ENCODE results near the gene COG5.
A peak's percentile ranks its signal among the peaks of the same experiment; 100 is the strongest.

Gene COG5

DNA sequence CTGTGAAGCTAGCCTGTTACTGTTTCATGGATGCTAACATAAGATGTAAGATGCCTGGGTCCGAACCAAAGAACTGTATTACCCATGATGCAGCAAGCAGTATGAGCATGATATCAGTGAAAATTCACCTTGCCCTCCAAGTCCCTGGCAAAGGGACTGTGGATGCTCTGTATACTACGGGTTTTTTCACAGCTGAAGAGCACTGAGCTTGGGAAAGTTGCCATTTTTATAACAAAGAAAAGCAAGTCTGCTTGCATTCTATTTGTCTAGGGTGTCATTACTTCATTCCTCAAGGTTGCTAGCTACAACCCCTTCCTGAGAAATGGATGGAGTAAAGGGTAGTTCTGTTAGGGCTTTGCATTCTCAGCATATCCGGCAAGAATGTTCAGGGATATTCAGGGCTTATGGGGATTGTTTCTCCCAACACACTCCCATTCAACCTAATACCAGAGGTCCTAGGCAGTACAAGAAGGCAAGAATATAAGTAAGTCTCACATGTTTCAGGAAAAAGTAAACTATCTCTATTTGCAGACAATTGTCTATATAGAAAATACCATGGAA lies 99.0 kb downstream of the COG5 start:
- Mint-ChIP-seq H3K4me3 (no peak overlapping the region), H3K27me3 (ENCODE audit: low read depth, poor library complexity) (no peaks in the 10 kb centered on the region), H3K9me3 (no peaks in the 10 kb centered on the region), H3K36me3 (ENCODE audit: low read depth) (peaks cover under 1% of the 10 kb centered on the region), H3K4me1 (no peaks in the 10 kb centered on the region), H3K27ac (no peak overlapping the region)
- TF ChIP-seq, protein P1, sequence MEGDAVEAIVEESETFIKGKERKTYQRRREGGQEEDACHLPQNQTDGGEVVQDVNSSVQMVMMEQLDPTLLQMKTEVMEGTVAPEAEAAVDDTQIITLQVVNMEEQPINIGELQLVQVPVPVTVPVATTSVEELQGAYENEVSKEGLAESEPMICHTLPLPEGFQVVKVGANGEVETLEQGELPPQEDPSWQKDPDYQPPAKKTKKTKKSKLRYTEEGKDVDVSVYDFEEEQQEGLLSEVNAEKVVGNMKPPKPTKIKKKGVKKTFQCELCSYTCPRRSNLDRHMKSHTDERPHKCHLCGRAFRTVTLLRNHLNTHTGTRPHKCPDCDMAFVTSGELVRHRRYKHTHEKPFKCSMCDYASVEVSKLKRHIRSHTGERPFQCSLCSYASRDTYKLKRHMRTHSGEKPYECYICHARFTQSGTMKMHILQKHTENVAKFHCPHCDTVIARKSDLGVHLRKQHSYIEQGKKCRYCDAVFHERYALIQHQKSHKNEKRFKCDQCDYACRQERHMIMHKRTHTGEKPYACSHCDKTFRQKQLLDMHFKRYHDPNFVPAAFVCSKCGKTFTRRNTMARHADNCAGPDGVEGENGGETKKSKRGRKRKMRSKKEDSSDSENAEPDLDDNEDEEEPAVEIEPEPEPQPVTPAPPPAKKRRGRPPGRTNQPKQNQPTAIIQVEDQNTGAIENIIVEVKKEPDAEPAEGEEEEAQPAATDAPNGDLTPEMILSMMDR (IDR thresholded peaks at IDR 0.05), result no peak
- no peak for DNase-seq

DNA sequence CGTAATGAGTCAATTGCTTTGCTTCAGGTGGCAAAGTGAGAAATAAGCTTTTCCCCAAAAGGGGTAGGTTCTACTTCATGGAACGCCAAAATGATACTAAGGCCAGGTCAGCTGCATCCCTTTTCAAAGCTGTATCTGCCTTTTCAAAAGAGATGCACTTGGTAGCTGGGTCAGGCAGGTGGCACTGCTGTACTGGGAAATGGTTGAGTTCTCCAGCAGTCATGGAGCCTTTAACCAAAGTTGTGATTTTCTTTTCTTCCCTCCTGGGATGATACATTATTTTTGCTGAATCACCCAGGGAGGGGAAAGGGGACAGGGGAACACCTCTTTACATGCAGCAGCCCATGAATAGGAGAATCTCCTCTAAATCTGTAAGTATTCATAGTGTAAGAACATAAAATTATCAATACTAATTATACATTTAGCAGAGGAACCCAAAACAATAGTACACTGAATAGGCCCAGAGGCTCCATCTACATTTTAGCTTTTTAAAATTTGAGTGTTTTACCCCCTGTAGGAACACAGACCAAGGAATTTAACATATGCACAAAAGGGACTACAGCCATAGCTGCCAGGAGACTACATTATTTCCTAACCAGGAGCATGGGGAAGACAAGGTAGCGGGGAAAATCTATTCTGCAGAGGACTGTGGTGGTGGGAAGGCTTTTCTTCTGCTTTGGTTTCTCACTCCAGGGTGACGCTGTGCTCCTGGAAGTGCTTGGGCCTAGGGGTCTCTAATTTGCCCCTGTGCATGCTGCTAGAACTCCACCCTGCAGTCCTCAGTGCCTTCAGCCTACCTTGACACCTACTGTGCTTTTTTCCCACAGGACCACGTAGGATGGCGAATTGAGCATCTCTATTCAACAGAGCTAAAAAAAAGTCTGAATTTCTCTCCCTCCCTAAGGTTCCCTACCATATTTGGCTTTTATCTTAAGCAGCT lies 100.3 kb downstream of the COG5 start:
- Mint-ChIP-seq H3K27me3 (ENCODE audit: low read depth, poor library complexity) (no peaks in the 10 kb centered on the region), H3K9me3 (no peaks in the 10 kb centered on the region), H3K4me1 (no peaks in the 10 kb centered on the region), H3K27ac (peak overlapping the region; percentile 61), H3K4me3 (no peak overlapping the region), H3K36me3 (ENCODE audit: low read depth) (peaks cover 7% of the 10 kb centered on the region)
- peak; percentile 23 for DNase-seq
- TF ChIP-seq, protein P1 (IDR thresholded peaks at IDR 0.05), result peak; percentile 47

DNA sequence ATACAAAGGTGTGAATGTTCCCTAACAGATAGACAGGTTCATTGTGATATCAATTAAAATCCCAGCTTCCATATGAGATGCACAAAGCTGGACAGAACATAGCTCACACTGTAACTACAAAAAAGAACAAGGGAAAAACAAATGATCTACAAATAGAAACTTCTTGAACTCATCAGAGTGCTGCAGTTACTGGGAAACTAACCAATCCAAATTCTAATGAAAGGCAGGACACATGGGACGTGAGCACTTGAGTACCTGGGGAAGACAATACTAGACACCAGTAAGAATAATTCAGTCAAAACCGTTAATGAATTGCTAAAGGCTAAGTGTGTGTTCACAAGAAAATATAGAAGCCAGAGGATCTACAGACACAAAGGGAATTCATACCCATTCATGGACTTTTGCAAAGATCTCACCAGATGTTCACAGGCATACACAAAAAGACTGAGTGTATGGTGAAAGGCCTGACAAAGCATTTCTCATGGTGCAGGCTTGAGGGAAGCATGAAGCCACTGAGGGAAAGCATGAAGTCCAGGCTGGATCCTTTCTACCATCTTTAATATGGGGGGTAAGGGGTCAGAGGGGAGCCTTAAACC lies 101.7 kb downstream of the COG5 start:
- TF ChIP-seq, protein P1 (IDR thresholded peaks at IDR 0.05), result no peak
- H3K27me3 Mint-ChIP-seq (ENCODE audit: low read depth, poor library complexity), result no peaks in the 10 kb centered on the region
- DNase-seq, result no peak
- H3K4me3 Mint-ChIP-seq, result no peak overlapping the region
- peak overlapping the region; percentile 55 for H3K27ac Mint-ChIP-seq
- peaks cover 2% of the 10 kb centered on the region for H3K9me3 Mint-ChIP-seq
- H3K36me3 Mint-ChIP-seq (ENCODE audit: low read depth), result peaks cover 21% of the 10 kb centered on the region
- no peaks in the 10 kb centered on the region for H3K4me1 Mint-ChIP-seq

DNA sequence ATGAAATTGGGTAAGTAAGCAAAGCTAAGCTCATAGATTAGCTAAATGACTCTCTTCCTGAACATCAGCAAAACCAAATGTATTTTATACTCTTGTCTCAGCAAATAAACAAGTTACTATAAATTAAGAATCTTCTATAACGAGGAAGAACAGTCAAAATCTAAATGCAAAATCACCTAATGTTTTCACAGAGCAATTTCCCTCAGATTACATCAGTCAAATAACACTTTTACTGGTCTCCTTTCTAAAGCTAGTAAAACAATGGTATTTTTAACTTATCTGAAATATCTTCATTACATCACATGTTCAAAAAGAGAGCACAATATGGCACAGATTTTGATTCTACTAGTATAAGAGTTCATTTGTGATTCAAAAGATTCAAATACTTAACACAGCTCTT lies 110.3 kb downstream of the COG5 start:
- Mint-ChIP-seq H3K27me3 (ENCODE audit: low read depth, poor library complexity) (no peaks in the 10 kb centered on the region), H3K4me3 (no peak overlapping the region), H3K36me3 (ENCODE audit: low read depth) (peaks cover 28% of the 10 kb centered on the region), H3K4me1 (no peaks in the 10 kb centered on the region), H3K9me3 (peaks cover 6% of the 10 kb centered on the region), H3K27ac (no peak overlapping the region)
- no peak for DNase-seq
- TF ChIP-seq, protein P1 (IDR thresholded peaks at IDR 0.05), result no peak

DNA sequence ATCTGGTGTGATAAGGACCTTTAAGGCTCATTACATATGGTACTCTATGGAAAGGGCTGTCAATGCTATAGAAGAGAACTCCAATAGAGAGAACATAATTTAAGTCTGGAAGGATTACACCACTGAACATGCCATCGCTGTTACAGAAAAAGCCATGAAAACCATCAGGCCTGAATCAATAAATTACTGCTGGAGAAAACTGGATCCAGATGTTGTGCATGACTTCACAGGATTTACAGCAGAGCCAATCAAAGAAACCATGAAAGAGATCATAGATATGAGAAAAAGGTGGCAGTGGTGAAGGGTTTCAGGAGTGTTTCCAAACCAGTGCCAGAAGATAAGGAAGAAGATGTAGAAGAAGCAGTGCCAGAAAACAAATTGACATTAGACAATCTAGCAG lies 112.8 kb downstream of the COG5 start:
- Mint-ChIP-seq H3K36me3 (ENCODE audit: low read depth) (peaks cover 12% of the 10 kb centered on the region), H3K9me3 (no peaks in the 10 kb centered on the region), H3K27me3 (ENCODE audit: low read depth, poor library complexity) (no peaks in the 10 kb centered on the region), H3K4me1 (no peaks in the 10 kb centered on the region), H3K4me3 (no peak overlapping the region), H3K27ac (no peak overlapping the region)
- TF ChIP-seq, protein P1 (IDR thresholded peaks at IDR 0.05), result no peak
- no peak for DNase-seq
